Measurements from ENCODE around the gene TRPM3.

TRPM3 gene

DNA sequence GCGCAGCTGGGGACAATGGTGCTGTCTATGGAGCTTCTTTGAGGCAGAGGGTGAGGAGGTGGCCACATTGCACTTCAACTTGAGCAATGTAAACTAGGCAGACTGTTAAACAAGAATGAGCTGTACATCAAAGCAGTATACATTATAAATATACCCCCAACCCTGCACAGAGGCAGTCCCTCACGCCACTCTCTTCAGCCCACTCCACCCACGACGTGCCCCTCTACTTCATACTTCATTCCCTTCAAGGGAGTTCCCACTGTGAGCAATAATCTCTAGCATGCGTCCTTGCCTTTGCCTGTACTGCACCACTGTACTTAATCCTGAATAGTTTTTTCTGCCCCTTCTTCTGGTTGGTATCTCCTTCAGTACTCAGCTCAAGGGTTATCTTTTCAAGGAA, 14.4 kb downstream of the TRPM3 start:
- in situ Hi-C loops (cut with MboI; ENCODE audit: low pct_unique_long_range_greater_than_20kb, low sequenced_read_pairs), result no loop called here
- DNase-seq, result no peak

DNA sequence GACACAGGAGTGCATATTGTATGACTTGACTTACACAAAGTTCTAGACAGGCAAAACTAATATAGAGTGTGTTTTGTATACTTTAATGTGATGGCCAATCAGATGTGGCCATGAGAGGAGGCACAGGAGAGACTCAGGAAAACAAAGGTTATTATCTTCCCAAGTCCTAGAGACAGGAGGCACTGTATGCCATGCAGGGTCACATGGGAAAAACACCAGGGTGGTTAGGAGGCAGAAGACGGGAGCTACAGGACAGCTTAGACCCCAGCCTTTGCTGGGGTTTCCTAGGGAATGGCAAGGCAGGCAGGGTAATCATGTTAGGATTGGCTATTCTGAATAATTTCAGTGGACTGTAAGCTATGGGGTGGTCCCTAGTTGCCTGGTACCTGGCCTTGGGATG, 16.2 kb downstream of the TRPM3 start:
- DNase-seq, result no peak
- in situ Hi-C loops (cut with MboI; ENCODE audit: low pct_unique_long_range_greater_than_20kb, low sequenced_read_pairs), result no loop called here

- in situ Hi-C loops (cut with MboI; ENCODE audit: low pct_unique_long_range_greater_than_20kb, low sequenced_read_pairs), result no loop called here
- no peak for DNase-seq
Observed at GRCh38 chr9:71098801-71099200, 22.6 kb downstream of the TRPM3 start.

DNA sequence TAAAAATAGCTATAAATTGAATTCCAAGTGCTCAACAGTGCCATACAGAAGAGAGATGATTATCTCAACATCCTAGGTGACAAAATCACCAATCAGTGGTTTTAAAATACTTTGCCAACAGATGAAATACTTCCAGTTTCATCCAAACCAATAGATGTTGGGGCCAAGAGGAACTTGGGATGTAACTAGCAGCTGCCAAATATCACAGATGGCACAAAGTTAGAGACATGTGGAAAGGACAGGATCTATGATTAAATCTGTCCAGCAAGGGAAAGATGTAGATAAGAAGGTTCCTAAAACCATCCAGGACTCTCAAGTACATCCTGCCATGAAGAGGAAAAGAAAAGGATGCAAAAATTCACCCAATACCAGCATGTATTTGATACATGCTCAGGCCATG, 23.8 kb downstream of the TRPM3 start:
- no peak for DNase-seq
- in situ Hi-C loops (cut with MboI; ENCODE audit: low pct_unique_long_range_greater_than_20kb, low sequenced_read_pairs), result no loop called here

- DNase-seq, result no peak
- in situ Hi-C loops (cut with MboI; ENCODE audit: low pct_unique_long_range_greater_than_20kb, low sequenced_read_pairs), result no loop called here
Observed at GRCh38 chr9:71096421-71097108, 24.9 kb downstream of the TRPM3 start.

DNA sequence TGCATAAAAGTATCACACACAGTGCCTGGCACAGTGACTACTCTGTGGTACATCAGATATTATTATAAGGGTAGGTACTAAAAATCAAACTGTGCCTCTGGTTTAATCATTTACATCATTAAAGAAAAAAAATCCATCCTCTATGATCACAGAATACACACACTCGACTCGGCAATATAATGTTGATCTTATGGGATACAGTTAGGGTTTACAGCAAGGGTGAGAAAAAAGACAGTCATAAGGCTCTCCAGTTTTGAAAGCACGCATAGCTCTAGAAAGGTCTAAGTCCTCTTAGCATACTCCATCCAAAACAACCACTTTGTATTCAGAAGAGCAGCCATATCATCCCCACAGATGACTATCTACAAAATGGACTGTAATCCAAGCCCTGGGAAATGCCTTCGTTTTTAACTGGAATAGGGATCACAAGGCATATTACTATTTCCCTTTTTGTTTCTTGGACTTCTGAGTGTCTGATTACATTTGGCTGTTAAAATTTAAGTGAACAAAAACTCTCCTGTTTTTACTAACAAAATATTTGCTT, 26.6 kb downstream of the TRPM3 start:
- in situ Hi-C loops (cut with MboI; ENCODE audit: low pct_unique_long_range_greater_than_20kb, low sequenced_read_pairs), result no loop called here
- DNase-seq, result no peak

DNA sequence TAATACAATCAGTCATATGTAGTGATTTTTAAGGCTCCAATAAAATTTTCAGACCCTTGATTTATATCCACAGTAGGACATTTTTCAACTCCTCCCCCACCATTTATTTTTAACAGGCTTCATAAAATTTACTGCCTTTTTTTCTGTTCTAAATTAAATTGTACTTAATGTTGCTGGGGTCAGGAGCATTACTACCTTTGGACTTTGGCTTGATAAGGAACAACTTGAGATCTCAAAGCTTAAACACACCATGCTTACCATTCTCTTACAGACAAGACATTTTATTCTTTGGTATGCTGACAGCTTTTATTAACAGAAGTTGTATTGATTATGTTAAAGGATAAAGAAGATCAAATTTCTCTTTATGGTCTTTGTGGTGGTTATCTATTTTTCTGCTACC, 30.5 kb downstream of the TRPM3 start:
- no peak for DNase-seq
- in situ Hi-C loops (cut with MboI; ENCODE audit: low pct_unique_long_range_greater_than_20kb, low sequenced_read_pairs), result no loop called here

GRCh38 chr9:71079451-71079850, 42.0 kb downstream of the TRPM3 start:
- DNase-seq, result no peak
- in situ Hi-C loops (cut with MboI; ENCODE audit: low pct_unique_long_range_greater_than_20kb, low sequenced_read_pairs), result no loop called here

DNA sequence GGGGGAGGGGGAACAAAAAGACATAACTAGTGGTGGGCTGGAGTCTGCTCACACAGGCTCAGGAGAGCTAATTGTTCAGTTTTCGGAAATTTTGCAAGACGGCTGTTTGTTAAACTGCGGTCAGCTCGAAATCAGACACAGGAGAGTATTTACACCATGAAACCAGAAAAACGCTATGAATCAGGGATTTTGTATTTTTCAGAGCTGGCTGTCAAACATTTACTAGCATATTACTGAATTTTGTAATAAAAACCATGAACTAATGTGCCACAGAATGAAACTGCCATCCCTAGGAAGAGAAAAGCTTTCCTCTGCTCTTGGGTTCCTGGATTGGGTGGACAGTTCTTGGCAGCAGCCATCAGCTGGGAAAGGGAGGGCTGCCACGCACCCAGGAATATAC, 45.3 kb downstream of the TRPM3 start:
- in situ Hi-C loops (cut with MboI; ENCODE audit: low pct_unique_long_range_greater_than_20kb, low sequenced_read_pairs), result no loop called here
- no peak for DNase-seq

GRCh38 chr9:71073494-71073893, 47.9 kb downstream of the TRPM3 start:
- DNase-seq, result no peak

DNA sequence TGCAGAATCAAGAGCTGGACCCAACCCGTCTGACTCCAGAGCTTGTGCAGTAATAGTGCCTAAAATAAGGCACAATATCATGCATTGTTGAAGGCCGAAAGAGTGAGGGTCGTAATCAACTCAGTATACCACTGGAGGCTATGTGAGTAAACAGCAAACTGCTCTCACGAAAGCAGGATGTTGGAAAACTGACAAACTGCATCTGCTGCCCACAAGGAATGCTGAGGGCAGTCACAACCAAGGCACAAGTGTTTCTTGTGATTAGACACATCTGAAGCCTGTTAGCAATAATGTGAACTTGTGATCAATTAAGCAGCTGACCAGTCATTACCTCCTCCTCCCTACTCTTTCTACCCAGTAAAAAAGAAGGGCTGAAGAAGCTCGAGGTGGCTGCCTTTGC, 48.8 kb downstream of the TRPM3 start:
- DNase-seq, result no peak
- in situ Hi-C loops (cut with MboI; ENCODE audit: low pct_unique_long_range_greater_than_20kb, low sequenced_read_pairs), result no loop called here

More at GRCh38 chr9:71073494-71073893, 47.9 kb downstream of the TRPM3 start:
- in situ Hi-C loops (cut with MboI; ENCODE audit: low pct_unique_long_range_greater_than_20kb, low sequenced_read_pairs), result no loop called here

- no peak for DNase-seq
- in situ Hi-C loops (cut with MboI; ENCODE audit: low pct_unique_long_range_greater_than_20kb, low sequenced_read_pairs), result no loop called here
Observed at GRCh38 chr9:71071633-71072032, 49.8 kb downstream of the TRPM3 start.

DNA sequence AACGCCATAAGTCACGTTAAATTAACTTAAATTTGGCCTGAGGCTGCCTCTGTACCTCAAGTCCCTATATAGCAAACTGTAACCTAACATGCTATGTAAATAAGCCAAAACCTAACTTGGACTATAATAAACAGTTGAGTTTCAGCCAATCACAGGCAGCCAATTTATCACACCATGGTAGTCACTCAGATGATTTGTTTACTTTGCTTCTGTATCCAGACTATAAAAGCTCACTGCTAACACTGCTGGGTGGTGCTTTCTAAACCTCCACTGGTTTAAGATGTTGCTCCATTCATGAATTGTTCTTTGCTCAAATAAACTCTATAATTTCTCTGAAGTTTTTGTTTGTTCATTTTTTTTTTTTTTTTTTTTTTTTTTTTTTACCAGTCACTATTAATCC, 62.8 kb downstream of the TRPM3 start:
- in situ Hi-C loops (cut with MboI; ENCODE audit: low pct_unique_long_range_greater_than_20kb, low sequenced_read_pairs), result no loop called here
- no peak for DNase-seq

DNA sequence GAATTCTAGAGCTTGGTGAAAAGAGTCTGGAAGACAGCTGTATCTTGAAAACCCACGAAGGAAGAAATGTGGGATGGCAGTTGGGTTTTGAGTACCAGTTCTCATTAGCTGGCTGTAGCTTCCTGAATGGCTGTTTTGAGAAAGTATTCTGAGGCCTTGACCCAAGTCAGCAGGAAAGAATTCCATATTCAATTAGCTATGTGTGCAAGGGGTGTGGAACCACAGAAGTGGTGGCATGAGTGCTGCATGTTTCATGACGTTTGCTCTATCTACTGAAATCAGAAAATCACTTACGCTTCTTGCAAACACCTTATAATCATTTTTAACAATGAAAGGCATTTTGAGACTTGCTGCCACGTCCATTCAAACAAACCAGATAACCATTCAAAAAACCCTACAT, 69.1 kb downstream of the TRPM3 start:
- DNase-seq, result no peak
- in situ Hi-C loops (cut with MboI; ENCODE audit: low pct_unique_long_range_greater_than_20kb, low sequenced_read_pairs), result no loop called here

- in situ Hi-C loops (cut with MboI; ENCODE audit: low pct_unique_long_range_greater_than_20kb, low sequenced_read_pairs), result no loop called here
- no peak for DNase-seq
Observed at GRCh38 chr9:71048280-71048679, 73.1 kb downstream of the TRPM3 start.

- in situ Hi-C loops (cut with MboI; ENCODE audit: low pct_unique_long_range_greater_than_20kb, low sequenced_read_pairs), result no loop called here
- DNase-seq, result no peak
Observed at GRCh38 chr9:71042448-71042990, 78.9 kb downstream of the TRPM3 start.

- in situ Hi-C loops (cut with MboI; ENCODE audit: low pct_unique_long_range_greater_than_20kb, low sequenced_read_pairs), result no loop called here
- DNase-seq, result no peak
Observed at GRCh38 chr9:71037521-71037920, 83.9 kb downstream of the TRPM3 start.

GRCh38 chr9:71036501-71036900, 84.9 kb downstream of the TRPM3 start:
- DNase-seq, result no peak
- in situ Hi-C loops (cut with MboI; ENCODE audit: low pct_unique_long_range_greater_than_20kb, low sequenced_read_pairs), result no loop called here

DNA sequence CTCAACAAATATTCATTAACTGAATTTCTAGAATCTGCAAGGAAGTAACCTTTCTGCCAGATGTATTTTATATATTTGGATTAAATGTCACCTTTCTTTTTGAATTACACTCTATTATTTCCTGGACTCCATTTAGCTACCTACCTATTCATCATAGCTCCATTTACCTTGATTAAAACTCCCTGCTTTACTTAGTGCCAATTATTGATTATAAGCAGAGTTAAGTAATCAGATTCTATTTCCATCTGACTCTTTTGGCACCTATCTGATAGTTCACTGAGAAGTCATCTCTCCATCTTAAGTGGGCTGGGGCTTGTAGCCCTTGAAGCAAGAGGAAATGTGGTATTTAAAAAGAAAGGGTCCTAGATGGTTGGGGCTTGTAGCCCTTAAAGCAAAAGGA, 88.6 kb downstream of the TRPM3 start:
- no peak for DNase-seq
- in situ Hi-C loops (cut with MboI; ENCODE audit: low pct_unique_long_range_greater_than_20kb, low sequenced_read_pairs), result no loop called here

DNA sequence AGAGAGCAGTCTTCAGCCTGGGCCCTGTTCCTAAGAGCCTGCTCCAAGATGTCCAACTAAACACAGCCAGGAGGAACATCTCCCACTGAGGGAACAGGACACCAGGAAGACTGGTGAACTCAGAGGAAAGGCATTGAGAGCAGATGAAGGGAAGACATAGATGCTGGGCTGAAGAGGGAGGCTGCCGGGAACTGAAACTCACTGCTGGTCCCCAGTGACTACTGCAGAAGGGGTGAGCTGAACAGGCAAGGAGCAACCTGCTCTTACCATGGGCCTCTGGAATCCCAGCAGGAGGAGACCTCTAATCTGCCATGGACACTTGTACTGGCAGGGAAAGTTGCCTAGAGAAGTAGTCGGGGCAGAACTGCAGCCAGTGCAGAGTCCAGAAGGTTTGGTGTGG, 95.7 kb downstream of the TRPM3 start:
- in situ Hi-C loops (cut with MboI; ENCODE audit: low pct_unique_long_range_greater_than_20kb, low sequenced_read_pairs), result no loop called here

DNA sequence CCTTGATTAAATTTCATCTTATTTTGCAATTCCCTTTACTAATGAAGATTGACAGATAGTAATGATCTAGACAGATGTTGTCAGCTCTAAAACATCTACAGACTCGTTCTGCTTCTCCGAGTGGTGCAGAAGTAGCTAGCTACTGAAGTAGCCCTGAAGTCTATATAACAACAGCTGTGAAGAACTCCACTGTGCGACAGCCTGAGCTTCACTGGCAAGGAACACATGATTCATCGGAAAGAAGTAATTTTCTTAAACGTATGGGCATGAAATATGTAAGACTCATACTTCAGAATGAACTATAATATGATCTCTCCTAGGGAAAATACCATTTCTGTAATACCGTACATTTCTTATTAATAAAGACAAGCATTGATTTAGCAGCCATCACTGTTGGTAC, 96.2 kb downstream of the TRPM3 start:
- in situ Hi-C loops (cut with MboI; ENCODE audit: low pct_unique_long_range_greater_than_20kb, low sequenced_read_pairs), result no loop called here
- no peak for DNase-seq

More for the DNA sequence above, 95.7 kb downstream of the TRPM3 start:
- DNase-seq, result no peak
